Measurements from ENCODE around the gene ITGA11. TPM values are rescaled to one million over a fixed set of nuclear protein-coding genes. Genes with fewer than 3 reads are reported as not detected.

ITGA11 gene
- total RNA-seq, 1 donor from 2014 or later, result 23.5 TPM

DNA sequence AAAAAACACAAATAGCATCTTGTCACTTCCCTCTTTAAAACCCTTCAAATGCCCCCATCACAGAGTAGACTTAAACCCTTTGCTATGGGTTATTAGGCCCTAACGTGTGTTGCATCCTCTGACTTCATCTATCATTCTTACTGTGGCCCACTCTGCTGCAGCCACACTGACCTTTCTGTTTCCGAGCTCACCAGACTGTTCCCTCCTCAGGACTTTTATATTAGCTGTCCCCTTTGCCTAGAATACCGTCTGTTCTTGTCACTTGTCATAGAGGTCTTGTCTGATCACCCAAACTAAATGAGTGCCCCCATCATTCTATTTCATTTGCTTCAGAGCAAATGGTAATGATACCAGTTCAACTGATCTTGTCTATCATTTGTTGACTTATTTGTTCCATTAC is 155.3 kb downstream of the ITGA11 start:
- intact Hi-C loops (cut with micrococcal nuclease), result no loop called here

DNA sequence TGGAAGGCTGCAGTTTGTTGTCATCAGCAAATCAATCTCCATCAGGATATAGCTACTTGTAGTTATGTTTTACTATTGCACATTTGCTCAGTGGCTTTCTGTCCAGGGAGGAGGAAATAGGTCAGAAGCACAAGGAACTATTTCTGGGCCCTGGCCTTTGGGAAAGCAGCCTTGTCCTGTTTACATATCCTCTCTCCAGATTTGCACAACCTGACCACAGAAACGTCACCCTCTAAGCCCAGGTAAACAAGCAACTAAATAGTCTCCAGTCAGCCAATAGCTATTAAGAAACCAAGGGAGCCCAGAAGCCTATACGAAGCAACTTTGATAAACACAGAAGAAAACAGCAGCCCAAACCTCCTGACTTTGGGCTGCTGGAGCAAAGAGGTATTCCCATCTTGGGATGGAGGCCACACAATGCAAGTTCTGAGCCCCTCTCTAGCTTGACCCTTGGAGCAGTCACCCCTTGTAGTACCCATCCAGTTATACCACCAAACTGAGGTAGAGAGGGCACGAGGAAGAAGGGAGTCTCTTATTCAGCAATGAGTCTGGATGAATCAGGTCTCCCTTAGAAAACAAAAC is 156.7 kb downstream of the ITGA11 start:
- no peak for ATAC-seq
- intact Hi-C loops (cut with micrococcal nuclease), result no loop called here
- no peak for DNase-seq

More for the DNA sequence above, 155.3 kb downstream of the ITGA11 start:
- DNase-seq (no peak), ATAC-seq (no peak)

DNA sequence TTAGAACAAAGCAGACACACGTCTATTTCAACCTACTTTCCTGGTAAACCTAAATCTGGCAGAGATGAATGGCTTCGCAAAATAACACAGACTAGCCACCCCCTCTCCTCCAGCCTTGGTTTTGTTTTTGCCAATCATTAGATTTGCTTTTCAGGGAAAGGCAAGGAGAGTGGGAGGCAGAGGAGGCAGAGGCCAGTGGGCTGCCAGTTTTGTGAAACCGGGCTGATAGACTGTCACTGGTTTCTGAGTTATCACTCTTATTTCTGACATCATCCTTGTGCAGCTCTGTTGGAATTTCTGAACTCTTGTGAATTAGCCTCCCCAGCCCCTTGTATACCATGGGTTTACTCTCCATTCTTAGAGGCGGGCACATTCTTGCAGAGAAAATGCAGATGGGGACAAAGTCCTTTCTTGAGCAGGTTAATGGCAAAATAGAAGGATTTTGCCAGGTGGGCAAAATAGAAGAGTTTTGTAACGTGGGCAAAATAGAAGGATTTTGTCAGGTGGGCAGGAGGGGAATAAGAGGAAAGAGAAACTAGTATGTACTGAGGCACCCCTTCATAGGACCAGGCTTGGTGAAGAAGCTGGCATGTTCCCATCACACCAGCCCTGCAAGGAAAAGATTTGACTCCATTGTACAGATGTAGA is 157.6 kb downstream of the ITGA11 start:
- DNase-seq (no peak), ATAC-seq (no peak)
- intact Hi-C loops (cut with micrococcal nuclease), result no loop called here

DNA sequence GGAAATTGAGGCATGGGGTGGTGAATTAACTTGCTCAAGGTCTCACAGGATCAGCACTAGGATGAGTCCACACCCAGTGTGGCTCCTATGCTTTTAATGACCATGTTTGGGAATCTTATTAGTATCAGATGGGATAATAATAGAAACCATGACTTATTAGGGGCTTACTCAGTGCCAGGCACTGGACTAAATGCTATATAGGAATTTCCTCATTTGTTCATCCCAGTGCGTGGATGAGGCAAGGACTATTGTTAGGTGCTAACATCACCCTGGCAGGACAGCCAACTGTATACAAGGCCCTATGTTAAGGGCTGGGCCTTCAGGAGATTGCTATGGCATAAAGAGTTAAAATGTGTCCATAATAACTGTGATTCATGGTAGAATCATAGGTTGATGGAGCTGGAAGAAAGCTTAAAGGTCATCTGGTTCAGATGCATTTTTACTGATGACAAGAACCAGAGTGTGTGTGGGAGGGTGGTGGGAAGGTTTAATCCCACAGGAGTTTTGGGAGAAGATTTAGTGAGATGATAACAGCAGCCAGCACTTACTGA is 159.2 kb downstream of the ITGA11 start:
- intact Hi-C loops (cut with micrococcal nuclease), result no loop called here
- ATAC-seq (peak; percentile 17), DNase-seq (no peak)

DNA sequence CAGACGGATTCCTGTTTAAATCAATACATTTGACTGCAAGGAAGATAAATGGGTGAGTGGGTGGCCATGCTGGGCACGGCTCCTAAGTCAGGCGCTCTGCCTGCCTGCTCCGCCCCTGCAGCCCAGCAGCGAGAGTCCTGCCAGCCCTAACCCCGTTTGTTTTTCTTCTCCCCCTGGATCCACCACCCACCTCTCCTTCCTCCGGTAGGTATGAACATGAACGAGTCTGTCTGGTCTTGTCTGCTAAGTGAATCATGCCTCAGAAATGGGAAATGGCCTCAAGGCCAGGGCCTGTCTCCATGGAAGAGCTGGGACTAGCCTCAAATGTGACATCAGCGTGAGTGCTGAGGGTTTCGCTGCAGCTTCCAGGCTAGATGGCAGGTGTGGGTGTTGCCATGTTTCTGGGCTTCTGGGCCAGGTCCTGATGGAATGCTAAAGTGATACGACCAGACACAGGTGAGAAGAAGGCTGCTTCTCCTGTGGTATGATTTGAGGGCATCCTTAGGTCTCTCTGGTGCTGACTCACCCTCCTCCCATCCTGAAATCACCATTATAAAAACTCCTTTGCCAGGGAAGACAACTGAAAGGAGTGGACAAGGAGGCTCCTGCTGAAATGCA is 160.0 kb downstream of the ITGA11 start:
- no peak for DNase-seq
- peak; percentile 35 for ATAC-seq
- intact Hi-C loops (cut with micrococcal nuclease), result no loop called here

DNA sequence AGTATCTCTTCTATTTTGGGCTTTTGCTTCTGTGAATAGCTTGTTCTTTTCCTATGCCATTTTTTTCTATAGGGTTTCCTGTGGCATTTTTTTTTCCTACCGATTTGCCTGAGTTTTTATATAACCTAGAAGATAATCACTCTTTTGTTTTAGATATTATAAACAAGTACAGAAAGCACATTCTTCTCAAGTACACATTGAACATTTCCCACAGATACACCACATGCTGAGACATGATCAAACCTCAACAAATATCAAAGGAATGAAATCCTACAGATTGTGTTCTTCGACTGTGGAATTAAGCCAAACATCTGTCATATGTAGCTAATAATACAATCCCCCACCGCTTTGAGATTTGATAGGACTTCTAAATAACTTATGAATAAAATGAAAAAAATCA is 163.6 kb downstream of the ITGA11 start:
- no peak for ATAC-seq
- intact Hi-C loops (cut with micrococcal nuclease), result no loop called here
- no peak for DNase-seq

DNA sequence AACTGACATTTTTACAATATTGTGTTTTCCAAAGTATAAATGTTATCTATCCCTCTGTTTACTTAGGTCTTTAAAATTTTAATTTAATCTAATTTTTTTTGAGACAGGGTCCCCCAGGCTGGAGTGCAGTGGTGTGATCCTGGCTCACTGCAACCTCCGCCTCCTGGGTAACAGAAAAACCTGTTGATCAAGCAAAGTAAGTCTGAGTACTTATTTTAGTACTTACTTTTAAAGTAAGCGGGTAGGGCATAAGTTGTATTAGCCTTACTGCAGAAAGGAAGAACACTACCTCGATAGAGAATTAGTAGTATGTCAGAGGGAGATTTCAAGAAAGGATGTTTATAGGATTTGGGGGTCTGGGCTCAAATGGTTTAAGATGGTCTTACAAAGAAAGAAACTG is 166.3 kb downstream of the ITGA11 start:
- intact Hi-C loops (cut with micrococcal nuclease), result no loop called here
- DNase-seq, result no peak

DNA sequence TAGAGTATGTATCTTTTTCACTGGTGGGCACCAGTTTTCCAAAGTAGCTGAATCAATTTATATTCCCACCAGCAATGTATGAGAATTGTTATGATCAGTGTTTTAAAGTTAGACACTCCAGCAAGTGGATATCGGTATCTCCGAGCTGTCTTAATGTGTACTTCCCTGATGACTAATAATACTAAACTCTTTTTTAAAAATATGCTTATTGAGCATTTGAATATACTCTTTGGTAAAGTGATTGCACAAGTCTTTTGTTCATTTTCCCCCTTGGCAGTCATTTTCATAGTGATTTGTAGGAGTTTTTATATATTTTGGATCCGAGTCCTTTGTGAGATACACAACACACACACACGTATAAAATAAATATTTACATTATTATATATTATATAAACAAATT is 166.9 kb downstream of the ITGA11 start:
- ATAC-seq (no peak), DNase-seq (no peak)
- intact Hi-C loops (cut with micrococcal nuclease), result no loop called here

More for the DNA sequence above, 166.3 kb downstream of the ITGA11 start:
- ATAC-seq, result no peak

DNA sequence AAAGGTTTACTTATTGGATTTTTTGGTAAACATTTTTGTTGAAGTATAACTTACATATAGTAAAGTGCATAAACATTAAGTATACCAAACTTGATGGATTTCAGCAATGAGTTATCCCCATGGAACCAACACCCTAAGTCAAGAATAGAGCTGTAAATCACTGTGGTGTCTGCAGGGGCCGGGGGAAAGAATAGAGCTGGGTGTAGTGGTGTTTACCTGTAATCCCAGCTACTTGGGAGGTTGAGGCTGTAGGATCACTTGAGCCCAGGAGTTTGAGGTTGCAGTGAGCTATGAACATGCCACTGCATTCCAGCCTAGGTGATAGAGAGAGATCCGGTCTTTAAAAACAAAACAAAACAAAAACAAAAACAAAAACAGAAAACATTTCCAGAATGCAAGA is 167.7 kb downstream of the ITGA11 start:
- intact Hi-C loops (cut with micrococcal nuclease), result no loop called here
- no peak for DNase-seq
- no peak for ATAC-seq

DNA sequence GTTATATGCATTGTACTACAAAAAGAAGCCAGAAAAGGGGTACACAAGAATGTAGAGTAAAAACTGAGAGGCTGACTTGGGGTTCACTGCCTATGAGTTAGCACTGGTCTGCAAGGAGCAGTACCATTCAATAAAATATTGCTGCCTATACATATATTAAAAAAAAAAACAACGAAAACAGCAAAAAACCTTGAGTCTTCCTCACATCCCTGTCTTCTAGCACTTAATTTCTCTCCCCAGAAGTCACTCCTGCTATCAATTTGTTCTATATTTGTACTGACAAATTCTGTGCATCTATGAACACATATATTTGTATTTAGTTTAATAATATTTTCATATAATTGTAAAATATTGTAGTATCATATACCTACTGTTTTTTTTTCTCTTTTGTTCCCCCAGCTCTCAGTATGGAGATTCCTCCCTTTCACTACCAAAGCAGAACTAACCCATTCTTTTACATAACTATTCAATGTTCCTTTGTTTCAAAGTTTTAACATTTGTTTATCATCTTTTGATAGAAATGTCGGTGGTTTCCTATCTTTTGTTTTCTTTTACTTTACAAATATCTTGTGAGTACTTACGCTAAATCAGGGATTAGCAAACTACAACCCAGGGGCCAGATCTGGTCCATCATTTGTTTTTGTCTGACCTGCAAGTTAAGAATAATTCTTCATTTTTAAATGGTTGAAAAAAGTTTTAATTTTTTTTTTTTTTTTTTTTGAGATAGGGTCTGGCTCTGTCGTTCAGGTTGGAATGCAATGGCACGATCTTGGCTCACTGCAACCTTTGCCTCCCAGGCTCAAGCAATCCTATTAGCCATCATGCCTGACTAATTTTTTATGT is 169.2 kb downstream of the ITGA11 start:
- DNase-seq, result no peak
- intact Hi-C loops (cut with micrococcal nuclease), result no loop called here
- no peak for ATAC-seq

DNA sequence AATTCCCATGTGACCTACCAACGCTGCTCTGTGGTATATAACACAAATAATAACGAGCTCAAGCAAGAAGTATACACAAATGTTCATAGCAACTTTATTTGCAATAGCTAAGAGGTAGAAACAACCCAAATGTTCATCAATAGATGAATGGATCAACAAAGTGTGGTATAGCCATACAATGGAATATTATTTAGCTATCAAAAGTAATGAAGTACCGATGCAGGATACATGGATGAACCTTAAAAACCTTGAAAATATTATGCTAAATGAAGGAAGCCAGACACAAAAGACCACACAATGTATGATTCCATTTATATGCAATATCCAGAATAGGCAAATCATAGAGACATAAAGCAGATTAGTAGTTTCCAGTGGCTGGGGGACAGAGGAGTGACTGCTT is 170.0 kb downstream of the ITGA11 start:
- ATAC-seq (no peak), DNase-seq (no peak)
- intact Hi-C loops (cut with micrococcal nuclease), result no loop called here

DNA sequence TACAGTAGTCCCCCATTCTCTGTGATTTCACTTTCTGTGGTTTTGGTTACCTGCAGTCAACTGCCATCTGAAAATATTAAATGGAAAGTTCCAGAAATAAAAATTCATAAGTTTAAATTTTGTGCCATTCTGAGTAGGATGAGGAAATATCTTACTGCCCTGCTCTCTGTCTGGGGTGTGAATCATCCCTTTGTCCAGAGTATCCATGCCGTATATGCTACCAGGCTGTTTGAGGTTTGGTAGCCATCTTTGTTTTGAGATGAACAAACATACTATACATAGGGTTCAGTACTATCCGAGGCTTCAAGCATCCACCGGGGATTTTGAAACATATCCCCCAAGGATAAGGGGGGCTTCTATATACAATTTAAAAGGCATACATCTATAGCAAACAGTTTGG is 170.7 kb downstream of the ITGA11 start:
- ATAC-seq, result no peak
- intact Hi-C loops (cut with micrococcal nuclease), result no loop called here
- DNase-seq, result no peak

DNA sequence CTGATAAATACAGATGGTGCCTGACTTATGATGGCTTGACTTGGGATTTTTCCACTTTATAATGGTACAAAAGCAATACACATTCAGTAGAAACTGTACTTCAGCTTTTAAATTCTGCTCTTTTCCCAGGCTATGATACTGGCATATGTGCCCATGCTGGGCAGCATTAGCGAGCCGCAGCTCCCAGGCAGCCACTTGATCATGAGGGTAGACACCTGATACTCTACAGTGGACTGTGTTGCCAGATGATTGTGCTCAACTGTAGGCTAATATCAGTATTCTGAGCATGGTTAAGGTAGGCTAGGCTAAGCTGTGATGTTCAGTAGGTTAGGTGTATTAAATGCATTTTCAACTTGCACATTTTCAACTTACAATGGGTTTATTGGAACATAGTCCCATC is 172.1 kb downstream of the ITGA11 start:
- ATAC-seq (peak; percentile 54), DNase-seq (peak; percentile 39)
- intact Hi-C loops (cut with micrococcal nuclease), result no loop called here

DNA sequence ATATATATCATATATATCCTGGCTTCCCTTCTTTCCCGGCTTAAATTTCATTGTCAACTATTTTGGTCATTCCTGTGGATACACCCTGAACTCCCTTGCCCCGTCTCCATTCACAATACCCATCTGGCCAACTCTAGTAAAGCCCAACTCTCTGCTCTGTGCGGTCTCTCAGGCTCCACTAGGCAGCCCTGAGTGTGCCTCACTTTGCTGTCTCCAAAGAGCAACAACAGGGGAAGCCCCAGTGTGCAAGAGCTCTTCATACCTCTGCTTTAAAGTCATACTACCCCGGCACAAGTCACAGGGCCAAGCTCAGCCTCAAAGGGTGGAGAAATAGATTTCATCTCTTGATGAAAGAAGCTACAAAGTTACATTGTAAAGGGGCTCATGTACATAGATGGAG is 173.3 kb downstream of the ITGA11 start:
- DNase-seq (no peak), ATAC-seq (no peak)
- intact Hi-C loops (cut with micrococcal nuclease), result no loop called here

DNA sequence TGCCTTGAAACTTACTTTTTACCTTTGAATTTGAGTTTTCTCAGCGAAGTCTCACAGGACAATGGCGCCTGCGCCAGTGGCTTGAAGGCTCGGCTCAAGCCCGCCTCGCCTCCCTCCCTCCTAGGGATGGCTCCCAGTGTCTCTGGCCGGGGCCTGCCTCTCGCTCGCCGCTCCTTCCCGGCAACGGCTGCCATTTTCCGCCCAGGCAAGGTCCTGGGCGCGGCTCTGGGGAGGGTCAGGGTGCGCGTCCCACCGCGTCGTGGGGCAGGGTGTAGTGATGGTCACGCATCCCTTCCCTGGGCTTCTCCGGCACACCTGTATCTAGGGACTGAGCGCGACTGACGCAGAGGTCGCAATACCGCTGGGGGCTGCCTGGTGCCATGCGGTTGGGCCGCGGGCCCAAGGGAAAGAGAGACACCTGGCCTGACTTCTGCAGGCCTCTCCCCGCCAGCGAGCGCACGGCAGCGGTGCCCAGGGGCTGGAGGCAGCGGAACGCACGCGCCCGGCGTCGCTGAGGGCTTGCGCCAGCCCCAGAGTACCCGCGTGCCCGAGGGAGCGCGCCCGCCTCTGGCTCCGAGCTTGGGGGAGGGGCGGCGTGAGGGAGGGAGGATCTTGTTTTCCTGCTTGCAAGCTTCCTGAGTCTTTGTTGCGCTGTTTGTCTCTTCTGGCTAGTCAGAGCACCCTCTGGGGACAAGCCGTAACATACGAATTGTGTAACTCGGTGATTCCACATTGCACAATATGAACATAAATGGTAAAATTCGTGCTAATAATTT is 175.1 kb downstream of the ITGA11 start:
- ATAC-seq, result peak; percentile 95
- intact Hi-C loops (cut with micrococcal nuclease), result no loop called here
- DNase-seq, result peak; percentile 93

DNA sequence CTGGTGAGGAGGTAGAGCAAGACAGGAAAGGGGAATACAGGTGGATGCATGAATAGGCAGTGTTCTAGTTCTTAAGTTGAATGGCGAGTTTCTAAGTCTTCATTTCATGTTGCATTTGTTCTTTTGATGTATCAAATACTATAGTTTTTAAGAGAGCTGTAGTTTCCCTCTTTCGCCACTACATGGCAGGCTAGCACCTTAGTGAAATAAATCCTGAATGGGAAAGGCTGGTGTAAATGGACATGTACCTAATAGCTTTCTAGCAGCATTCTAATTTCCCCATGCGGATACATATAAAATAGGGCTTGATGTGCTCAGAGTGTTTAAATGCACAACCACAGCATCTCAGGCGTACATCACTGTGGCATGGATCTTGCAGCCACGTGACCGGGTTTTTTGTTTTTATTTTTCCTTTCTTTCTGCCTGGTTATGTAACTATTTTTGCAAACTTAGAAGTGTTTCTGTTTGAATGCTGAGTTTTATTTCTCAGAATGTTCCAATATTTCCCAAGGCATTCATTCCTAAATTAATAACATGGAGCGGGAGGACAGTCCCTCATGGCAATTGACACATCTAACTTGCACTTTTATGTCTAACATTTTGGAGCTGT is 178.9 kb downstream of the ITGA11 start:
- DNase-seq (no peak), ATAC-seq (no peak)
- intact Hi-C loops (cut with micrococcal nuclease), result no loop called here

DNA sequence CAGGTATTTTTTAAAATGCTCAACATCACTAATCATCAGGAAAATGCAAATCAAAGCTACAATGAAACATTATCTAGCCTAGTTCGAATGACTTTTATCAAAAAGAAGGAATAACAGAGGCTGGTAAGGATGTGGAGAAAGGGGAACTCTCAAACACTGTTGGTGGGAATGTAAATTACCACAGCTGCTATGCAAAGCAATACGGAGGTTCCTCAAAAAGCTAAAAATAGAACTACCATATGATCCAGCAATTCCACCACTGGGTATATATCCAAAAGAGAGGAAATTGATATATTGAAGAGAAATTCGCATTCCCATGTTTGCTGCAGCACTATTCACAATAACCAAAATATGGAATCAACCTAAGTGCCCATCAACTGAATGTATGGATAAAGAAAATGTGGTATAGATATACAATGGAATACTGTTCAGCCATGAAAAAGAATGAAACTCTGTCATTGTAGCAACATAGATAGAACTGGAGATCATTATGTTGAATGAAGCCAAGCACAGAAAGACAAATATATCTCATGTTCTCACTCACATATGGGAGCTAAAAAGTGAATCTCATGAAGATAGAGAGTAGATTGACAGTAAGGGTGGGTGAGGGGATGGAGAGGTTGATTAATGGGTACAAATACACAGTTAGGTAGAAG is 182.8 kb downstream of the ITGA11 start:
- peak; percentile 35 for ATAC-seq
- no peak for DNase-seq
- intact Hi-C loops (cut with micrococcal nuclease), result no loop called here

Data from left ventricle myocardium superior (tissue), 1 donor.